IPS-18c (cell line): ENCODE measurements around the gene CTSW.

ENCODE experiments used
- H3K4me3 ChIP-seq: 2 replicates; pipeline ENCODE4 v1.7.0; 2013; ENCODE audit warnings: low read depth, mild to moderate bottlenecking, low read length, moderate library complexity; ENCODE audit not compliant: insufficient read depth
- H3K9me3 ChIP-seq: one replicate; pipeline ENCODE4 v1.6.1; 2013; ENCODE audit warnings: mild to moderate bottlenecking, low read length, moderate library complexity; ENCODE audit not compliant: control insufficient read depth, insufficient read depth

CTSW gene

DNA sequence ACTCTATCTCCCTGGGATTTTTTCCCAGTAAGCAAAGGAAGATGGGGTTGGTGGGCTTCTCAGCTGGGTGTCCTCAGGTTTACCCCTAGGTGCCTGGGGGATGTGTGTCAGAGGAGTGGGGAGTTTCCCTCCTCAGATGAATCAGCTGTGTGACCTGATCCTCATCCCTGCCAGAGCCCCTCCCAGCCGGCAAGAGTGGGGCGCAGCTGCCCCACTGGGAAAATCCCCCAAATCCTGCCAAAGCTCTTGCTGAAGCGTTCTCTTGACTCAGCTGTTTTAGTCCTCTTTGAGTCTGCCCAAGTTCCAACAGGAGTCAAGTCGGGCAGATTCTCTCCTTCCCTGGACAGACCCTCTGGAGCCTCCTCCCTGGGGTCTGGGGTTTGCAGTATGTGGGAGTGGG, 33.2 kb downstream of the CTSW start:
- Histone ChIP-seq H3K9me3 (peaks cover 2% of the 10 kb centered on the region), H3K4me3 (no peak overlapping the region)

DNA sequence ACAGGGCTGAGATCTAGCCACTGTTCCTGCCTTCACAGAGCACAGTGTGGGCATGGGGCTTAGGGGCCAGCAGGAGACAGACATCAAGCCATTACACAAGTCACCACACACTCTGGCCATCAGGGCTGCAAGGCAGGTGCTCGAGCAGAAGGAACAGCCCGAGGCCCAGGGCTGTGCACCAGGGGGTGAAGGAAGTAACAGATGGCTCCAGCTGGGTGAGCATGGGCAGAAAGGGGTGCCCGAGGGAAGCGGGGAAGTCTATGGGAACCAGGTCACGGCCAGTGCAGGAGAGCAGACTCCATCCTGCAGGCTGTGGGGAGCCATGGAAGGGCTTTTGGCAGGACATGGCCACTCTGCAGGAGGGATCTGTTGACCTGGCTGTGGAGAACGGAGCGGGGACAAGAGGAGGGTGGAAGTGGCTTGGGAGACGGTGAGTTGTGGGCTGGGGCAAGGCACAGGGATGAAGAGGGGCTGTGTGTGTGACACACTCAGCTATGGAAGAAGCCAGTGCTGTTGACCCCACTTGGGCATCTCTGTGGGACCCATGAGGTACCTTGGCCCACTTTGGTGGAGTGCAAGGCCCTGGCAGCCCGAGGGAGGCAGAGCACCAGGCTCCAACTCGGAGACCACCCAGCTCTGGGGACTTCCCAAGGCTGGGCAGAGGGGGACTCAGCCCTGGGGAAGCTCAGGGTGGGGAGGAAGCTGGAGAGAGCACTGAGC, 35.6 kb downstream of the CTSW start:
- Histone ChIP-seq H3K9me3 (peaks cover 2% of the 10 kb centered on the region), H3K4me3 (no peak overlapping the region)

DNA sequence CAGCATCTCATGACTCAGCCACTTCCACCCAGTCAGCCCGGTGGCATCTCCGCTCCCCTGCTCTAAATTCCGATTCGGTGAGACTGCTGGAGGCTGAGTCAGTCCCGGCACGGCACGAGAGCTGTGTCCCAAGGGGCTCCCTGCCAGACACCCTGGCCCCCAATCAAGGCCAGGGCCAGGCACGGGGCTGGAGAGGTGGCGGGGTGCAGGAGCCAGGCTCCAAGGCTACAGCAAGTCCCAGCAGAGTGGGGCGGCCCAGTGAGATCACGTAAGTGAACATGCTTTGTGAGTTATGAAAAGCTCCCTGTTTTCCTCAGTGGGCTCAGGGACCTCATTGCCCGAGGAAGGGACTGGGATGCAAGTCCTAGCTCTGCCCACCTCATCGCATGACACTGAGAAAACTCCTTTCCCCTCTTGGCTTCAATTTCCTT, 36.2 kb downstream of the CTSW start:
- H3K9me3 ChIP-seq, result peaks cover 2% of the 10 kb centered on the region
- H3K4me3 ChIP-seq, result no peak overlapping the region

DNA sequence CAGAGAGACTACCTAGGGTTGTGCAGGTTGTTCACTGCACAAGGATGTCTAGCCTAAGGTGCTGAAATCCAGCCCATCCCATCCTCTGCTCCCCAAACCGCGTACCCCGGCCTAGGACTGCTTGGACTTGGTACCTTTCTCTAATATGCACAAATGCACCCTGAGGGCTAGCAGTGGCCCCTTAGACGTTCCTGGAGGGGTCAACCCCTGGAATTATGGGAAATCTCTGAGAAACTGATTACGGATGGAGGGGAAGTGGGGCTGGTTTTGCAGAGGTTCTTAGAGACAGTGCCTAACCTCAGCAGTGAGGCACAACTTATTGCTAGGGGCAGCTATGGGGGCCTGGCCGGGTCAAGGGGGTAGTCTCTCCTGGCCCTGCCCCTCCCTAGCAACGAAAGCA, 36.8 kb downstream of the CTSW start:
- H3K4me3 ChIP-seq, result no peak overlapping the region
- H3K9me3 ChIP-seq, result peaks cover 2% of the 10 kb centered on the region

DNA sequence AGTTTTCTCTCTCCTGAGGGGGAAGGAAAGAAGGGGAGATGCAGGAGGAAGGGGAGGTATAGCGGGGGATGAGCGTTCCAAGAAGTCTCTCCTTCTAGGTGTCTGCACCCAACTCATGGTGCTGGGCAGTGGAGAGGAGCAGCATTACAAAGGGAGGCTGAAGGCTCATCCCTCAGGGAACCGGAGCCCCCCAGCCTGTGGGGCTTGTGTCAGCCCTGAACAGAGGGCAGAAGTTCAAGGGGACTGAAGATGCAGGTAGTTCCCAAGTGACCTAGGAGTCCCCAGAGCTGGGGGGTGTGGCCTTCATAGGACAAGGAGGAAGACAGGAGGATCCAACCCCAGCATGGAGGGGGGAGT, 37.4 kb downstream of the CTSW start:
- H3K4me3 ChIP-seq, result no peak overlapping the region
- H3K9me3 ChIP-seq, result peaks cover 2% of the 10 kb centered on the region

DNA sequence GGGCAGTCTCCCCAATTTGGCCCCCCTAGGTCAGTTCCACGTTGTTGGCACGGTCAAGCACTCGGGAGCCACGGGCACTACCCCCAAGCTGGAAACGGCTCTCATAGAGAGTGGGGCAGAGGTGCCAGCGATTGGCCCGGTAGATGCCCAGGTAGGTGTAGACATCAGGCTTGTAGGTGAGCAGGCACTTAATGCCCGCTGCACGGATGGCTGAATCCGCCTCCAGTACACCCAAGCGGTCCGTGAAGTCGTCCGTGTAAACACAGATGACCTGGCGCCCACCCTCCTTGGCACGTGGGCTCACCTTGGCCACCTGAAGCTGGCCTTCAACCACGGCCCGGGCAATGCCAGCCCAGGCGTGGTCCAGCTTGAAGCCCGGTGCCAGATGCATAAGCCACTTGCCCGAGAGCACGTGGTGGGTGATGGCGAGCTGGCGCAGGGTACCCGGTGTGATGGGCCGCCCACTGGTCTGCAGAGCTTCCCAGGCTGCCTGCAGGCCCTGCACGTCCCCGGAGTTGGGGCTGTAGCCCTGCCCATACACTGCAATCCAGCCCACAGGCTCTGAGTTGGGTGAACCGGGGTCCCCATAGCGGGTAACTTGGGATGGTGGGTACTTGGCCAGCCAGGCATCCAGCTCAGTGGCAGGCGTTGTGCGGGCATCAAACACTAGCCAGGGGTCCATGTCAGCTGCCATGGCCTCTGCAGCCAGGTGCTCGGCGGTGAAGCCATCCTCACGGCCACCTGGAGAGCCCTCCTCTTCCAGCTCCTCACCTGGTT, 38.0 kb downstream of the CTSW start:
- Histone ChIP-seq H3K4me3 (peak overlapping the region; percentile 94), H3K9me3 (no peaks in the 10 kb centered on the region)

DNA sequence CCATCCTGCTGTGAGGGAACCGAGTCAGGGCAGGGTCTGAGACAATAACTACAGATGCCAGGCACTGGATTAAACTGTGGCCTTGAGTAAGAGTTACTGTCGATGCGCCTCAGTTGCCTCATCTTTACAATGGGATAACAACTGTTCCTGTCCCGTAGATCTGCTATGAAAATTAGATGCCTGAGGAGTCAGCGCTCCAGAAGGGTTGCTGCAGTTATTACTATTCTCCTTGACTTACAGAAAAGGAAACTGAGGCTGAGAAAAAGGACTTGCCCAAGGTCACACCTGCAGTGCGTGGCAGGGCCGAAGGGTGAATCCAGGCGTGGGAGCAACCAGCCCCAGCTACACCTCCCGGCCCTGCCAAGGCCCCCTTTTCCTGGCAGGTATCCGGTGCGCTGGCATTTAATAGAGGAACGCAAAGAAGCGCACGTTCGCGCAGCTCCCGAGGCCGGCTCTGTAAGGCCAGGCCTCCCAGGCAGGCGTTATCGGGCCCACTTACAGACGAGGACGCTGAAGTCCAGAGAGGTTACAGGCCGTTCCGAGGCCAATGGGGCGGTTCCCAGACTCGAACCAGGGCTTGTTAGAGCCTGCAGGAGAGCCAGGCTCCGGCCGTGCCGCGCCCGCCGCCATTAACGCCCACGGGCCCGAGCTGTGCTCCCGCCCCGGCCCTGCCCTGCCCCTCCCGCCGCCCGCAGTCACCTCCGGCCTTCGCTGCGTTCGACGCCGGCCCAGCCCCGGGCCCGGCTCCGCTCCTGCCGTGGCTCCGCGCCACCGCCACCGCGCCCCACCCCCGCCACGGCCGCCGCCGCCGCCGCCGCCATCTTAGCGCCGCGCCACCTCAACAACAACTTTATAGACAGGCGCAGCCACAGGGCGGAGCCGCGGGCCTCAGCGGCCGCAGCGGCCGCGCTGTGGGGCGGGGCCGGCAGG, 38.8 kb downstream of the CTSW start, which contains the start of gene C11orf68:
C11orf68 (minus strand) TSS at position 852 of the 930 bp plus-strand sequence; CDS start at position 821, 31 bp downstream.
- Histone ChIP-seq H3K4me3 (peak within 1 kb of the TSS; percentile 94), H3K9me3 (no peaks in the 10 kb centered on the region)

DNA sequence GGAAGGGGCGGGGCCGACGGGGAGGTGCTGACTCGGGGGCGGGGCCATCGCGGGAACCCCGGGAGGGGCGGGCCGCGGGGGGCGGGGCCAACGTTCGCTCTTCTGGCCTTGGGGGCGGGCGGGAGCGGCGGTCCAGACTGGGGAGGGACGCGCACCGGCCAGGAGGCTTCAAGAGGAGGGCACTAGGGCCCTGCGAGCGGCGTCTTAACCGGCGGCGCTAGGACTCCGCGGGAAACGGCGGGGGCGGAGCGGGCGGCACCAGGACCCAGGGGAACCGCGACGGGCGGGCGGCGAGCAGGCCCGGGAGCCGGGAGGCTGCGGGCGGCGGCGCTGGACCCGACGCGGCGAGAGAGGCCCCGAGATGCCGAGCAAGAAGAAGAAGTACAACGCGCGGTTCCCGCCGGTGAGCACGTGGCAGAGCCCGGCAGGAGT, 39.5 kb downstream of the CTSW start, which contains the start of gene DRAP1:
DRAP1 (plus strand) TSS at position 286 of the 432 bp plus-strand sequence; CDS start at position 362, 76 bp downstream.
- Histone ChIP-seq H3K9me3 (no peaks in the 10 kb centered on the region), H3K4me3 (peak within 1 kb of the TSS; percentile 94)

DNA sequence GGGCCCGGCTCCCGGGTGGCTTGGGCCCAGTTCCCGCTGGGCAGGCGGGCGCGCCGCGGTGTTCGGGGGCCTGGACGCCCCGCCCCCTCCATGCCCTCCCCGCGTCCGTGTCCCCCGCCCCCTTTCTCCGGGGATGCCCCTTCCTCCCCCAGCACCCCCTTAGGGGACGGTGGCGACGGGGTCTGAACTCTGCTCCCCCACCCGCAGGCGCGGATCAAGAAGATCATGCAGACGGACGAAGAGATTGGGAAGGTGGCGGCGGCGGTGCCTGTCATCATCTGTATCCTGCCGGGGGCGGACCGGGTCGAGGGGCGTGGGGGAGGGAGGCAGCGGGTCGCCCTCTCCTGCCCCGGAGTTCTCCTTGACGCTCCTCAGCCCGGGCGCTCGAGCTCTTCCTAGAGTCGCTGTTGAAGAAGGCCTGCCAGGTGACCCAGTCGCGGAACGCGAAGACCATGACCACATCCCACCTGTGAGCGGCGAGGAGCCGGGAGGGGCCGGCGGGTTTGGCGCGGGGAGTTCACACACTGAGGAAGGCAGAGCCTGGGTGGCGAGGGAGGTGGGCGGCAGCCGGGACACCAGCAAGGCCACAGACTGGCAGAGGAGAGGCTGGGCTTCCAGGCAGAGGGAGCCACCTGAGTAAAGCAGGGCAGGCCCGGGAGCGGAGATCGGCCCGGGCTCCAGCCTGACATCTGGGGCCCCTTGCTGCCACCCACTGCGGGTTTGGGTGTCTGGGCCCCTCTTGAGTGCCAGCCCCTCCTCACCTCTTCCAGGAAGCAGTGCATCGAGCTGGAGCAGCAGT, 40.1 kb downstream of the CTSW start:
- Histone ChIP-seq H3K4me3 (peak overlapping the region; percentile 84), H3K9me3 (no peaks in the 10 kb centered on the region)

DNA sequence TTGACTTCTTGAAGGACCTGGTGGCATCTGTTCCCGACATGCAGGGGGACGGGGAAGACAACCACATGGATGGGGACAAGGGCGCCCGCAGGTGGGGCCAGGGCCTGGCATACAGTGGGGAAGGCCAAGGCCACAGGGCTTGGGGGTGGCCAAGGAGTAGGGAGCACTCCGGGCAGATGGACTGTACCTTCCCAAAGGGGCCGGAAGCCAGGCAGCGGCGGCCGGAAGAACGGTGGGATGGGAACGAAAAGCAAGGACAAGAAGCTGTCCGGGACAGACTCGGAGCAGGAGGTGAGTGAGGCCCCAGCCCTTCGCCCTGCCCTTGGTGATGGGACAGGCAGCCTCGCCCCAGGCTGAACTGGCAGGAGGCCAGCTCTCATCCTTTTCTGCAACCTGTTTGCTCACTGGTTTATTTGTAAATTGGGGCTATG, 40.8 kb downstream of the CTSW start:
- Histone ChIP-seq H3K4me3 (peak overlapping the region; percentile 84; the same call in 1 of the 2 replicates), H3K9me3 (no peaks in the 10 kb centered on the region)

DNA sequence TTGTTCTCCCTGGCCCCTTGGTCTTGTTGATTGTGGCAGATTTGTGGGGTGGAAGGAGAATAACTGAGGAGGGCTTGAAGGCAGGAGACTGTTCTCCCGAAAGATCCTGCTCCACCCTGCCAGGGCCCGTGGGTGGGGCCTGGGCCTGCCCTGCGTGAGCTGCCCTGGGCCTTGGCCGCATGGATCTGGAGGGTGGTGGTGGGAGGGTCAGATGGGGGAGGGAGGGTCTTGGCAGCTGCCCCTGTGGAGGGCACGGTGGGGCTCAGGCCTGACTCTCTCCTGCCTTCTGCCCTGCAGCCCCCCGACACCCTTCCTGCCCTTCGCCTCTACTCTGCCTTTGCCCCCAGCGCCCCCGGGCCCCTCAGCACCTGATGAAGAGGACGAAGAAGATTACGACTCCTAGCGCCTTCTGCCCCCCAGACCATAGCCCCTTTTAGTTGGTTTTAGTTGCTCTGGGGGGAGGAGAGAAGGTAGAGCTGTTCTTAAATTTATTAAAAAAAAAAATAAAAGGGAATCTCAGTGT, 41.5 kb downstream of the CTSW start:
- Histone ChIP-seq H3K4me3 (peak overlapping the region; percentile 6; the same call in 1 of the 2 replicates), H3K9me3 (no peaks in the 10 kb centered on the region)

DNA sequence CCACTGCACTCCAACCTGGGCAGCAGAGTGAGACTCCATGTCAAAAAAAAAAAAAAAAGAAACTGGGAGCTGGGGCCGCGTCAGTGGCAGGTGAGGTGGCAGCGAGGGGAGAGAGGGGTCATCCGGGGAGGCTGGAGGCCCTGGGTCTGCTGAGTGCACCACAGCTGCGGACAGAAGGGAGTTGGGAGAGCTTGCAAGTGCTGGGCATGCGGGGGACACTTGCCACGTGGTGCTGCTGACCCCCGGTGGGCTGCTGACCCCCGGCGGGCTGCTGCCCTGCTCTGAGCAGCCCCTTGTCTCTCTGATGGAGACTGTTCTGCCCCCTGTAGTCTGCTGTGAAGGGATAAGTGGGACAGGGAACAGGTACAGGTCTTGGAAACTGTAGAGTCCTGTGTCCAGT, 42.2 kb downstream of the CTSW start:
- Histone ChIP-seq H3K4me3 (no peak overlapping the region), H3K9me3 (no peaks in the 10 kb centered on the region)

DNA sequence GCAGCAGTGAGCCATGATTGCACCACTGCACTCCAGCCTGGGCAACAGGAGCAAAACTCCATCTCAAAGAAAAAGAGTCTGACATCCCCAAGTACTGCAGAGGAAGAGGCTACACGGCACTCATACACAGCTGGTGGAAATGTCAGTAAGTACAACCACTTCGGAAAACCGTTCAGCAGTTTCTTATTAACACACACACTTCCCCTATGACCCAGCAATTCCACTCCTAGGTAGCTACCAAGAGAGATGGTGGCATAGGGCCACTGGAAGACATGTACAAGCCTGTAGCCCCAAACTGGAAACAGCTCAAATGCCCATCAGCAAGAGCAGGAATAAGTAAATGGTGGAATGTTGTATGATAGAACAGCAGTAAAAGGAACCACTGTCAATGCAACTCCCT, 42.9 kb downstream of the CTSW start:
- no peak overlapping the region for H3K4me3 ChIP-seq

DNA sequence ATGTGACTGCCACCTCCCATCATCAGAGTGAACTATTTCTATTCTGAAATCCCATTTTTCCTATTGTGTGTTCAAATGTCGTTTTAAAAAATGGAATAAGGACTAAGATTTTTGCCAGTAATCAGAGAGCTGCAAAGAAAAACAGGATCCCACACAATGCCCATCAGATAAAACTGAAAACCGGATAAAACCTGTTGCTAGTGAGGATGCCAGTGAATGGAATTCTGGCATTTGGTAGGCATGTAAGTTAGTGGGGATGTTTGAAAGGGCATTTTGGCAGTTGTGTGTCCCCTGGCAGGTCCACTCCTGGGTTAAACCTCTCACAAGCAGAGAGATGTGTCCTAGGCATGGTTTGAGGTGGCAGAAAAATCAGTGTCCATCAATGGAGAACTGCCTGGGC, 45.8 kb downstream of the CTSW start:
- H3K9me3 ChIP-seq, result no peaks in the 10 kb centered on the region
- no peak overlapping the region for H3K4me3 ChIP-seq

More for the DNA sequence above, 42.9 kb downstream of the CTSW start:
- no peaks in the 10 kb centered on the region for H3K9me3 ChIP-seq

DNA sequence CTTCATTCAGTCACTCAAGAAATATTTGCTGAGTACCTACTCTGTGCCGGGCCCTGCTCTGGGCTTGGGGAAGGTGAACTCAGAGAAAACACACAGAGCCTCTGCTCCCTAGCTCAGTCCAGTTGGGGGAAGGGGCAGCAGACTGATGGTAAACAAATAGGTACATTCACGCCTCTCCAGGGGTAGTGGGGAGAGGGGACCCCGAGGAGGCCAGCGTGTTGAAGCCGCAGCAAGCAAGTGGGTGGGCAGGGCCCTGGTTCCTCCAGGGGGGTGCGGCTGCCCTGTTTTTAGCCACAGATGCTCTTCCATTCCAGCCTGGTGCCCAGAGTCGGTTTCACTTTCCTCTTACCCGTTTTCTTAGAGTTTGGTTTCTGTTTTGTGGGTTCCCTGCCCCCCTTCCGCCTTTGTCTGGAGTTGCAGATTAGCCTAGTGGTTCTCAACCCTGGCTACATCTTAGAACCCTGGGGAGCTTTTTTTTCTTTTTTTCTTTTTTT, 48.3 kb downstream of the CTSW start:
- no peak overlapping the region for H3K4me3 ChIP-seq

DNA sequence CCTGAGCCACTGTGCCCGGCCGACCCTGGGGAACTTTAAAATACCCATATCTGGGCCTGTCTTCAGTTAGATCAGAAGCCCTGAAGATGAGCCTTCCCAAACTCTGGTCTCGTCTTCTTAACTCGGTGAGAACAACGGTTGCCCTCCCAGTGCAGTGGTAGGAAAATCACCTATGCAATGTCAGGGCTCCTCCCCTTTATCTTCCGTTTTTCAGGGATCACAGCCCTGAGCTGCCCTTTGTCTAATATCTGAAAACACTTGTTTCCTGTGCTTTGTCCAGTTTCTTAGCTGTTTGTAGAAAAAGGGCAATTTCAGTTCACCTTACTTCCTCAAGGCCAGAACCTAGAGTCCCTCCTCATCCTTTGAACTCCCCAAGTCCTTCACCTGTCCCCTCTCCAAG, 49.0 kb downstream of the CTSW start:
- no peaks in the 10 kb centered on the region for H3K9me3 ChIP-seq
- H3K4me3 ChIP-seq, result no peak overlapping the region

More for the DNA sequence above, 48.3 kb downstream of the CTSW start:
- H3K9me3 ChIP-seq, result no peaks in the 10 kb centered on the region
